Stimulated activated CD4-positive, alpha-beta T cell treated with anti-CD3 and anti-CD28 coated beads, Interleukin-2, amount 100 ng/mL, for 4 hours (primary cell): ENCODE results near the gene TRAF1.
"Not testable (repeated sequence)": the region's sequence is repeated elsewhere in the genome, so short reads cannot be mapped to it uniquely, and the experiment has no call there.

Experiments used
- DNase-seq: peaks from one replicate; pipeline ENCODE4 v3.0.0-alpha.2; 2020; ENCODE audit warnings: low read depth

Gene TRAF1

DNA sequence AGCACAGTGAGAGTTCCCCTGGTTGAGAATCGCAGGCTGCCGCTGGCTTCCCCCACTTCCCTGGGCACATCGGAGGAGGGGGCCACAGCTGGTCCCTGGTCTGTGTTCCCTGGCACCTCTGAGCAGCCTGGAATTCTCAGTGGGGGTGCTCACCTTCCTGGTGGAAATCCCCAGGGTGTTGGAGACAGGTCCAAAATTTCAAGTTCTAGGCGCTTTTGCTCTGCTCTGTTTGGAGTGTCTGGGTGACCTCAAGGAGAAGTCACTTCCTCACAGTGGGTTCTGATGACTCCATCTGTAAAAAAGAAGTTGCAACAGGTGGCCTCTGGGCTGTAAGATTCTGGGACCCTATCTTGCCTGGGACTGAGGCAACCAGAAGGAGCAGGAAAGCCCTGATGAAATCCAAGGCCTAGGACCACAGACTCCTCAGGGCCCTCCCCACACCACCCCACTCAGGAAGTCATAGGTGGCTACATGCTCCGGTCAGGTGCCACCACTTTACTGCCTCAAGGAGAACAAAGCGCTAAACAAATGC is at the start of gene TRAF1:
TRAF1 (minus strand) TSS at position 400 of the 532 bp plus-strand sequence. CDS start 721 bp downstream, outside the sequence.
- no peak for DNase-seq

GRCh38 chr9:120974921-120975320 is 48.3 kb upstream of the TRAF1 start:
- DNase-seq = no peak

DNA sequence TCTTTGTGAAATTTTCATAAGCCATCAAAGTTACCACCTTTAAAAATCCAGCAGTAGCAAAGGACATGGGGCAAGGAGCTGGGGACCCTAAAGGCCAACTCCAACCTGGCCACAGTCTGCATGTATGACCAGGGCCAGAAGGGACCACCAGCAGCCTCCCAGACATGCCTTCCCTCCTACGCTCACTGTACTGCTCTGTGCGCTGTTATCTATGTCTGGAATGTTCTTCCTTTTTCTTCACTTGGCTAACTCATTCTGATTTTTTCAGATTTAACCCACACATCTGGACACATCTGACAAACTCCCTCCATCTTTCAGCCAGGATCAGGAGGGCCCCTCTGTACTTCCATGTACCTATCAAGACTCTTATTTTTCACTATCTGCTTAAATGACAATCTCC is 47.6 kb upstream of the TRAF1 start:
- no peak for DNase-seq

GRCh38 chr9:120971938-120972337 is 45.3 kb upstream of the TRAF1 start:
- DNase-seq = no peak

- not testable (repeated sequence) for DNase-seq
These were observed 44.9 kb upstream of the TRAF1 start for GRCh38 chr9:120971471-120971870.

DNA sequence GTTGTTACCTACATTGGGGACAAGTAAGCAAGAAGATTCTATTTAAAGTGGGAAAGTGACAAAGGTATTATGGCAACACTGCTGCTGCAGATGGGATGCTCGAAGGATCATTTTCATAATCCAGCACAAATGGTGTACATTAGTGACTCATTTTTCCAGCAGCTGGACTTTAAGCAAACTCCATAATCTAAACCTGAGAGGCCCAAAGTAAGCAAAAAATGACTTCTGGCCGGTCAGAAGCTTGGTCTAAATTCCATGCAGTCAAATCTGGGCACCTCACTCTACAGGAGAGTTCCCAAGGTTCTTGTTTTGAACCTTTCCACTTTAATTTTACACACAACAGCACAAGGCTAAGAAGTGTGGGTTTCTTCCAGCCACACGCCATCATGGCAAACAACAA is 43.6 kb upstream of the TRAF1 start:
- DNase-seq = no peak

DNA sequence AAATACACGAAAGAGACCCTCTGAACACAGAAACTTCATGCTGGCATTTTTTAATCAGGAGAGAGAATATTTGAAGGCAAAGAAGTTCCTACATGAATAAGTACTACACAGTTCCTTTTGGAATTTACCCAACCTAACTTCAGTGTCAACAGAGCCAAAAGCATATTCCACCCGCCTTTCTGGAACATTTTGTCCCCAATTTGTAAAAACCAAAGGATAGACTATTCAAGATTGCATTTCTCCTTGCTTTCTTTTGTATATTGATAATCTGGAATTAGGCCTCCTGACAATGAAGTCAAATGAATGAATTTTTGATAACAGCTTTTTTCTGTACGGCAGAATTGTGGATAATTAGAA is 39.4 kb upstream of the TRAF1 start:
- no peak for DNase-seq

- no peak for DNase-seq
These were observed 38.9 kb upstream of the TRAF1 start for GRCh38 chr9:120965344-120966012.

DNA sequence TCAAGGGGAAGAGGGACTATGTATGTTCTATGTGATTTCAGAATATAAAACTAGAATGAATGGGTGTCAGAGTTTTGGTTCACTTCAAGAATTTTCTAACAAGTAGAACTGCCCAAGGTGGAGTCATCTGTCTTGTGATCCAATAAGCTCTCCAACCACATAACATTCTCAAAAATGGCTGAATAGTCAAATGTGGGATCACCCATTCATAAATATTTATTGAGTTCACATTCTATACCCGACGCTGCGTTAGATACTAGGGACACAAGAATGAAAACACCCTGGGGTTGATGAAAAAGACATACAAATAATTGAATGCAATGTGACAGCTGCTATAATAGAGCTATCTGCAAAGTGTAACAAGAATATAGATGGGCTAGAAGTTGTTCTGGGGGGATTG is 35.3 kb upstream of the TRAF1 start:
- DNase-seq = no peak

- no peak for DNase-seq
These were observed 33.4 kb upstream of the TRAF1 start for GRCh38 chr9:120960001-120960400.

GRCh38 chr9:120956862-120957261 is 30.3 kb upstream of the TRAF1 start:
- no peak for DNase-seq

- no peak for DNase-seq
These were observed 25.5 kb upstream of the TRAF1 start for GRCh38 chr9:120951960-120952618.

DNA sequence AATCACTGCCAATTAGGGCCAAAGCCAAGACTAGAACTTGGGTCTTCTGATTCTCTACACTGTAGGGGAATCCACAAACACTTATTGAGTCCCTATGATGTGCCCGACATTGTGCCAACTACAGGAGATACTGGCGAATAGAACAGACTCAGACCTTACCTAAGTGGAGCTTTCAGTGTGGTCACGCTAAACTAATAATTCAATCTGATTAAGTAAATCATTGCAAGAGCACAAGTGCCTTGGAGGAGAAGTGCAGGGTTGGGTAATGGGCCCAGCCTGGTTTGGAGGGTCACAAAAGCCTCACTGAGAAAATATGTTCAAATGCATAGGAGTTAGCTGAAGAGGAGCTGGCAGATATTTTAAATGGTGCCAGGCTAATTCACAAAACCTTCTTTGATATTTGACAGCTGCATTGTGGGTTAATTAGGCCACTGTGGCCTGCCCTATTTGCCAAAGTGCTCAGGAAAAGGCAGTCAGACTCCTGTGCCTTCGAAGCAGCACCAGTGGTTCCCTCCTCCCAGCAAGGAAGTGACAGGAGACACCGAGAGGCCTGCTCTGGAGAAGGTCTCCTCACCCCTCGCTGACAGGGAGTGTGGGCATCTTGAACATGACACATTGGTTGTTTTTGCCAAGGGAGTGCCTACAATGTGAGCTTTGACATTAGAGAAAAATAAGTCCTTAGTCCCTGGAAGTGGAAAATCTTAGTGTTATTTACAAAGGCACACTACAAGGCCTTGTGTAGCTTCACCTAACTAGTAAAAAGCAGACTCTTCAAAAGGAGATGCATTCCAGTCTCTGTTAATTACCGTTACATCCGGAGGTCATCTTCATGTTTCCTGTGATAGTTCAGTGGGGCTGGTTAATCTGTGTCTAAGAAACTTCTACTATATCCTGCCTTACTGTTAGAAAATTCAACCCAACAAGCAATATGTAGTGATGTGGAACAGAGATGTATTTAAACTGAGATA is 24.1 kb upstream of the TRAF1 start:
- DNase-seq = no peak

DNA sequence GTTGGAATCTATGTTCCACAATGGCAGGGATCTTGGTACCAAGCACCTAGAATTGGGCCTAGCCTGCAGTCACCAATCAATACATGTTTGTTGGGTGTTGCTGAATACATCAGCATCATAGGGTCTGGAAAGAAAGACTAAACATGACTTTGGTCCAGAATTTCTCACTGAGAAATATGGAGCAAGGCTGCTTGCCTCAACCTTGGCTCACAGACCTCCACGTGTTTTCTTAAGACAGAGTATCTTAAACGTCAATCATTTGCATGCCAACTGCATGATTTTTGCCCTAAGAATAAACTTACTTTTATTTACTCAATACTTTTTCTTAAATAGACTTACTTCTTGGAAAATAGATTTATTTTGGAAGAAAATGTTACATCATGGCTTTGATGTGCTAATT is 22.7 kb upstream of the TRAF1 start:
- DNase-seq = no peak

DNA sequence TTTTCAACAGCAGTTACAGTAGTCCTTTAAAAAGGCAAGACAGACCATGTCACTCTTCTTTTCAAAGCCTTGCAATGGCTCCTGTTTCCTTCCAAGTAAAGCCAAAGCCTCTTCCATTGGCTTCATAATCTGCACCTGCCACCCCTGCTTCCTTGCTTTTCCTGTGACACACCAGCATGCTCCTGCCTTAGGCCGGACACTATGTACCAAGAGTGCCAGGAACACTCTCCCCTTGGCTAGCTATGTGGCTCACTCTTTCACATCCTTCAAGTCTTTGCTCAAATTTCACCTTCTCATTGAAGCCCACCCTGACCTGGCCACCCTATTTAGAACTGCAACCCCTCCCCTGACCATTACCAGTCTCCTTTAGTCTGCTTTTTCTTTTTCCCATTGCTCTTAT is 22.2 kb upstream of the TRAF1 start:
- DNase-seq = no peak

- no peak for DNase-seq
These were observed 20.6 kb upstream of the TRAF1 start for GRCh38 chr9:120947222-120947621.

GRCh38 chr9:120946259-120946658 is 19.7 kb upstream of the TRAF1 start:
- no peak for DNase-seq

DNA sequence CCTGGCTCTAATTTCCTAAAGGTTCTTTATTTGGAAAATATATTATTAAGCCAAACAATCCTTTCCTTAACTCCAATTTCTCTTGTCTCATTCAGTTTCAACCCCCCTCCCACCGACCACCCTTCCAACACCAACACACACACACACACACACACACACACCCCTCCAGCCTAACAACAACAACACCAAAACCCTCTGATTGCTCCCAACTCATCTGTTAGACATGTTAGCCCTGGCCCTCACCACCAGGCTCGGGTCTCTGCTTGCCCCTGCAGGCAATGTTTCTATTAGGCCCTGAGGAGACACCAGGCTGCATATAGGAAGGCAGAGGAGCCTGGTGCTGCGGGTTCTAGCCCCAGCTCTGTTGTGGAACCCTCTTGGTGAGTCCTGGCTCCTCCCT is 18.4 kb upstream of the TRAF1 start:
- DNase-seq = no peak

- no peak for DNase-seq
These were observed 17.8 kb upstream of the TRAF1 start for GRCh38 chr9:120944434-120944843.

- DNase-seq = no peak
These were observed 15.8 kb upstream of the TRAF1 start for GRCh38 chr9:120942186-120943001.

DNA sequence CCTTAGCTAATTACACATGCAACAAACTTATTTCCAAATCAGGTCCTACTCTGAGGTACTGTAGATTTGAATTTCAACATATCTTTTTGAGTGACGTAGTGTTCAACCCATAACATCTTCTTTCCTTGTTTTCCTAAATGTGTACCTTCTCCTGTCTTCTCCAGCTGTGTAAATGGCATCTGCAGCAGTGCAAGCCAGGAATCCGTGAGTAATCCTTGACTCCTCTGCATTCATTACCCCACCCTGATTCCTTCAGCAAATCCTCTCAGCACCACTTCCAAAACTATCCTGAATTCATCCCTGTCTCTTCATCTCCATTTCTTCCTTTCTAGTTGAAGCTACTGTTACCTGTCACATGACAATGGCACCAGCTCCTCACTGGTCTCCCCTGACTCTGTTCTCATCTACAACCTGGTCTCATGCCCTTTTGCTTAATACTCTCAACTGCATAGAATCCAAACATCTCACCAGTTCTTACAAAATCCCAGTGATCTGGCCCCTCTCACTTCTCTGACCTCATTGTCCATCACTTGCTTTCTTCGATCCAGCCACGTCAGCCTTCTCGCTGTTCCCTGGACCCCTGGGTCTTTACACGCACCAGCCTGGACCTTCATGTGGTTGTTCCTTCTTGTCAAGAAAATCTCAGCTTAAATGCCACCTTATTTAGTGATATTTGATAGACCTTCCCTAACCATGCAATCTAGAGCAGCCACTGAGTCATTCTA is 14.6 kb upstream of the TRAF1 start:
- DNase-seq = no peak
